ENCODE measurements around the gene TMEM117. TPM values are rescaled to one million over a fixed set of nuclear protein-coding genes. Genes with fewer than 3 reads are reported as not detected.

The TMEM117 gene
- total and polyA plus RNA-seq, 11 donors, result 3.7 to 13.5 (median 7.3) TPM

DNA sequence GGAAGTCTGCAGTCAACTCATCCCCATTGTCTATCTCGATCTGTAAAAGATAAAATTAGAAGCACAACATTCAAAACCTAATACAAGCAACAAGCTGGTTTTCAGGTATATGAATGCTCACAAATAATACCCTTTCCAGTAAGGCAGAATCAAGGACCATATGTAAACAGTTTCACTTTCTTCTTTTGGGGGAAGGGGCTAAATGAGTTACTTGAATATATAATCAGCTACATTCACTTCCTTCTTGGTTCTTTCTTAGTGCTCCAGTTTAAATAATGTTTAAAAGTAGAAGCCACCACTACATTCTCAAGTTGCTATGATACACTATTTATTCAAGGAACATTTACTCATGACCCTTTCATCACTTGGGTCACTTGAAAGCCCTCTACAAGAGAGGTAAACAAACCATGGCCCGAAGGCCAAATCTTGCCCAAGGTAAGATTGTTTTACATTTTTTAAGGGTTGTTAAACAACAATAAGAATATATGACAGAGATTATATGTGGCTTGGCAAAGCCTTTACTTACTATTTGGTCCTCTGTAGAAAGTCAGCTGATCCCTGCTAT is 40.1 kb upstream of the TMEM117 start:
- H3K27ac ChIP-seq, result peak overlapping the region in 1 of 12 donors; percentile 3
- no peaks in the 10 kb centered on the region for H3K9me3 ChIP-seq
- DNase-seq, result no peak
- intact Hi-C loops (cut with DNase I), result no loop called here
- H3K36me3 ChIP-seq, result peaks cover 0 to 79% (median 73%) of the 10 kb centered on the region in 9 donors
- no peak overlapping the region for H3K4me3 ChIP-seq
- H3K27me3 ChIP-seq, result no peaks in the 10 kb centered on the region
- H3K4me1 ChIP-seq, result peaks cover 0 to 7% (median 0%) of the 10 kb centered on the region in 12 donors
- no peak for ATAC-seq
- TF ChIP-seq, protein P1, sequence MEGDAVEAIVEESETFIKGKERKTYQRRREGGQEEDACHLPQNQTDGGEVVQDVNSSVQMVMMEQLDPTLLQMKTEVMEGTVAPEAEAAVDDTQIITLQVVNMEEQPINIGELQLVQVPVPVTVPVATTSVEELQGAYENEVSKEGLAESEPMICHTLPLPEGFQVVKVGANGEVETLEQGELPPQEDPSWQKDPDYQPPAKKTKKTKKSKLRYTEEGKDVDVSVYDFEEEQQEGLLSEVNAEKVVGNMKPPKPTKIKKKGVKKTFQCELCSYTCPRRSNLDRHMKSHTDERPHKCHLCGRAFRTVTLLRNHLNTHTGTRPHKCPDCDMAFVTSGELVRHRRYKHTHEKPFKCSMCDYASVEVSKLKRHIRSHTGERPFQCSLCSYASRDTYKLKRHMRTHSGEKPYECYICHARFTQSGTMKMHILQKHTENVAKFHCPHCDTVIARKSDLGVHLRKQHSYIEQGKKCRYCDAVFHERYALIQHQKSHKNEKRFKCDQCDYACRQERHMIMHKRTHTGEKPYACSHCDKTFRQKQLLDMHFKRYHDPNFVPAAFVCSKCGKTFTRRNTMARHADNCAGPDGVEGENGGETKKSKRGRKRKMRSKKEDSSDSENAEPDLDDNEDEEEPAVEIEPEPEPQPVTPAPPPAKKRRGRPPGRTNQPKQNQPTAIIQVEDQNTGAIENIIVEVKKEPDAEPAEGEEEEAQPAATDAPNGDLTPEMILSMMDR (IDR thresholded peaks at IDR 0.05), result no peak
- TF ChIP-seq POLR2A (IDR thresholded peaks at IDR 0.05), result no peak
- WGBS, 4 donors, result 70 to 82% (median 78%) methylated on average over 2 of the region's 2 CpGs

DNA sequence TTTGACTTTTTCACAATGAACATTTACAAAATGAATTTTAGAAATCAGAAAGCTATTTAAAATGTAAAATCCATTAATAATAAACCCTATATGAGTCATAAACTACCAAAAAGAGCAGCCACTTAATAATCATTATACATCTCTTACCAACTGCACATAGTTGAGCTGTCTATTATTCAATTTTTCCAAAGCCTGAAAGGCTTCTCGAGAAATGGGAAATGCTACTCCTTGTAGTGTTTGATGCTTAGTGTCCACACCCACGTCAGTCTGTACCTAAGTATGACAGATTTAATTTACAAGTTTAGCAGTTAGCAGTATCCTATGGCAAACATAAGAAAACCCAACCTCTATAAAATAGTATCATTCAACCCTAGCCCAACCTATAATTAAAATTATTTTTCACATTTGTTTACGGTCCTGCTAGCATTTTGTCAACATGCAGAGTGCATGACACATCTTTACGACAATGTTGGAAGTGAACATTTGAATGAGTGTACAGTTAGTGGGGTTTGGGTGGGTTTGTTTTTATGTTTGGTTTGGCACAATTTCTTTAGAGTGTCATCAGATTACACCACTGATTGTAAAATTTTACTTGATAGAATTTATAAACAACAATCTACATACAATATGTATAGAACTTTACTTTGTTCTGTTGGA is 38.2 kb upstream of the TMEM117 start:
- Histone ChIP-seq H3K9me3 (no peaks in the 10 kb centered on the region), H3K27me3 (no peaks in the 10 kb centered on the region), H3K4me3 (no peak overlapping the region), H3K4me1 (peaks cover 0 to 9% (median under 1%) of the 10 kb centered on the region in 12 donors), H3K36me3 (peaks cover 0 to 98% (median 91%) of the 10 kb centered on the region in 9 donors), H3K27ac (no peak overlapping the region)
- DNase-seq (no peak), ATAC-seq (no peak)
- intact Hi-C loops (cut with DNase I), result no loop called here
- TF ChIP-seq, protein P1 (IDR thresholded peaks at IDR 0.05), result no peak
- no peak for TF ChIP-seq POLR2A (IDR thresholded peaks at IDR 0.05)
- 91 to 94% (median 93%) methylated on average over 4 of the region's 4 CpGs for WGBS, 4 donors

DNA sequence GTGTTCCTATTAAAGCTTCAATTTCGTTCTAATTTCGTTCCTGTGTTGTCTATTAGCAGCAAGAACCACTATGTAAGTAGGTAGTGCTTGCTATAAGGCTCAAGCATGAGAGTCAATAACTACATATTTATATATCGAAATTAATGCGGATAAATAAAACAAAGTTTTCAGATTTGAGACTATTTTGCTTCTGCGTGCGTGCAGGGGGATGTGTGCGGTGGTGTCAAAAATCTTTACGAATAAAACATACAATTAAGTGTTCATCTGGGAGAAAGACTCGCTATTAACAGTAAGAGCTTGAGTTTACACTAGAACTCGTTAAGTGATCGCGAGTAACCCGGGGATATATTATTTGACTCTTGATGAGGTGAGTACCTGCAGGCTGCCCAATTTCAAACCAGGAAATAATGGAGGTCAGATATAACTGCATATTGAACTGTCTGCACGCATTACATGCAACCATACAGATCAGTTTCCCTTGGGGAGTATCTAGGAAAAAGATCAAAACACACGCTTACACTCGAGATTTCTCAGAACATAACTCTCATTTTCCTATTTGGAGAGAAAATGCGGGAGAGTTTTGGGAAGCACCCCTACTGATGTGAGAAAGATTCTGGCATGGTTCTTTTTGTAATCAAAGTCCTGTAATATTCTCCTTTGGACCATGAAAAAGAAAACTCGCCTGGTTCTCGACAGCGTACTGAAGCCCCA is 30.6 kb upstream of the TMEM117 start:
- TF ChIP-seq, protein P1 (IDR thresholded peaks at IDR 0.05), result no peak
- TF ChIP-seq POLR2A (IDR thresholded peaks at IDR 0.05), result no peak
- no peak for DNase-seq
- H3K27ac ChIP-seq, result peak overlapping the region; percentile 87 to 98 (median 95)
- intact Hi-C loops (cut with DNase I), result loop anchor here in 6 of 10 donors (1.0 to 10.0 kb wide), 4 partner anchors 31 to 79 kb away; partner anchors contain the start of genes IRAK4 (in 3 of the 6), PUS7L (in 3 of the 6) and TMEM117 (in 1 of the 6)
- H3K36me3 ChIP-seq, result peaks cover 0 to 39% (median 31%) of the 10 kb centered on the region in 9 donors
- peak in 1 of 4 donors; percentile 18 for ATAC-seq
- H3K4me3 ChIP-seq, result peak overlapping the region; percentile 63 to 99 (median 88)
- peaks cover 0 to 38% (median 23%) of the 10 kb centered on the region in 12 donors for H3K4me1 ChIP-seq
- H3K9me3 ChIP-seq, result no peaks in the 10 kb centered on the region
- H3K27me3 ChIP-seq, result no peaks in the 10 kb centered on the region
- WGBS, 4 donors, result 6 to 9% (median 7%) methylated on average over 20 of the region's 20 CpGs
